HepG2 (cell line): Measurements from ENCODE around the gene MYO5B. TPM values are rescaled to one million over a fixed set of nuclear protein-coding genes. Genes with fewer than 3 reads are reported as not detected.
"Not testable (repeated sequence)": the region's sequence is repeated elsewhere in the genome, so short reads cannot be mapped to it uniquely, and the experiment has no call there.

Experiments
- ATAC-seq: fragments of 200-7000 bp; cut with Tn5 transposase; 3 replicates; pipeline ENCODE4 v1.9.1; 2020; ENCODE audit warnings: mild to moderate bottlenecking, moderate library complexity
- BruUV-seq: library from RNA; stranded (reverse); fragments of 400-500 nt; replicated peaks from 2 replicates; lab custom pipeline; 2021; lab: Mats Ljungman, UMichigan
- CTCF ChIA-PET: fragments of 300-600 bp; formaldehyde crosslinking; extraction: SDS; loops from one replicate; lab custom pipeline; 2021; ENCODE audit warnings: low total read pairs, inconsistent platforms, low intra/inter-chr PET ratio; lab: Yijun Ruan, JAX
- POLR2A ChIA-PET: fragments of 350-600 bp; sonication (Branson Sonifier 250); formaldehyde crosslinking; loops from one replicate; lab custom pipeline; 2020; ENCODE audit warnings: antibody characterized with exemption, inconsistent platforms; lab: Yijun Ruan, JAX
- DNase-seq: peaks from one replicate; pipeline ENCODE4 v3.0.0-alpha.2; 2015; ENCODE audit warnings: low spot score
- FAIRE-seq: peaks from 3 replicates; lab custom pipeline; 2011; peaks lifted over from hg19 to GRCh38; lab: Jason Lieb, UNC
- H2AFZ ChIP-seq: one replicate; pipeline ENCODE4 v1.6.1; 2011; ENCODE audit warnings: low read length, inconsistent platforms
- H3K27ac ChIP-seq: fragments of 300-600 bp; 3 replicates; pipeline ENCODE4 v1.8.0; 2011; ENCODE audit warnings: mixed run types, mild to moderate bottlenecking, mixed read lengths, low read length, inconsistent platforms; ENCODE audit not compliant: insufficient read depth; ENCODE audit errors: extremely low read length
- H3K27me3 ChIP-seq, 2 experiments: fragments of 200-600 bp in 1 of 2; 2 replicates in 1 of 2; 3 replicates in 1 of 2; pipeline versions ENCODE4 v1.6.0 to v1.8.0; 2011; ENCODE audit warnings: low read length in 2 of 2, mild to moderate bottlenecking in 2 of 2, moderate library complexity in 2 of 2, inconsistent platforms in 1 of 2; ENCODE audit not compliant: insufficient read depth in 2 of 2, control insufficient read depth in 1 of 2
- H3K36me3 ChIP-seq, 2 experiments: fragments of 200-600 bp in 1 of 2; replicated peaks in 1 of 2; 2 replicates in 1 of 2; 3 replicates in 1 of 2; pipeline versions ENCODE4 v1.5.1 to v1.8.0; 2011; ENCODE audit warnings: low read length in 2 of 2, inconsistent platforms in 1 of 2; ENCODE audit not compliant: insufficient read depth in 2 of 2, control insufficient read depth in 1 of 2
- H3K4me1 ChIP-seq: 2 replicates; pipeline ENCODE4 v1.5.1; 2012; ENCODE audit warnings: low read length, inconsistent platforms; ENCODE audit not compliant: insufficient read depth
- H3K4me2 ChIP-seq: 2 replicates; pipeline ENCODE4 v1.6.0; 2011; ENCODE audit warnings: low read depth, low read length, inconsistent platforms
- H3K4me3 ChIP-seq, 3 experiments: fragments of 200-600 bp in 1 of 3; sonication (generic), shearing (Covaris generic) in 1 of 3; replicated peaks in 1 of 3; 2 replicates each; pipeline ENCODE4 v1.5.1; 2011 to 2016; ENCODE audit warnings: low read length in 3 of 3, inconsistent platforms in 2 of 3, low read depth in 2 of 3, mild to moderate bottlenecking in 2 of 3, control low read depth in 1 of 3, mixed read lengths in 1 of 3; ENCODE audit not compliant: insufficient read depth in 1 of 3
- H3K79me2 ChIP-seq: one replicate; pipeline ENCODE4 v1.6.1; 2011; ENCODE audit warnings: low read length, inconsistent platforms; ENCODE audit not compliant: insufficient read depth
- H3K9ac ChIP-seq: 2 replicates; pipeline ENCODE4 v1.6.0; 2011; ENCODE audit warnings: mild to moderate bottlenecking, low read depth, low read length, inconsistent platforms; ENCODE audit not compliant: insufficient read depth
- H3K9me3 ChIP-seq: 2 replicates; pipeline ENCODE4 v1.5.1; 2012; ENCODE audit warnings: mild to moderate bottlenecking, low read length
- H4K20me1 ChIP-seq: 2 replicates; pipeline ENCODE4 v1.6.0; 2011; ENCODE audit warnings: inconsistent platforms, mild to moderate bottlenecking, low read length, moderate library complexity; ENCODE audit not compliant: insufficient read depth
- RBM39 ChIP-seq: fragments of 200-400 bp; formaldehyde crosslinking; IDR thresholded peaks from one replicate; pipeline ENCODE4 v1.6.1; 2018; ENCODE audit warnings: antibody characterized with exemption, mild to moderate bottlenecking, low read depth, low read length; ENCODE audit not compliant: poor library complexity, severe bottlenecking
- SP140L ChIP-seq: sonication (generic); formaldehyde crosslinking; IDR thresholded peaks from 2 replicates; pipeline ENCODE4 v1.4.0; 2020; ENCODE audit warnings: missing genetic modification reagents, borderline replicate concordance
- ZBTB20 ChIP-seq: sonication (generic); formaldehyde crosslinking; IDR thresholded peaks from 2 replicates; pipeline ENCODE4 v1.8.1; 2023; ENCODE audit warnings: missing genetic modification reagents, low read depth, mild to moderate bottlenecking, borderline replicate concordance
- whole genome bisulfite sequencing: methylation state at CpG from one replicate; pipeline ENCODE4 v1.1.6; 2017; ENCODE audit warnings: low lambda C conversion rate; 5-methylcytosine and 5-hydroxymethylcytosine counted together
- in situ Hi-C: cut with HindIII; loops from 2 replicates; pipeline ENCODE4 v1.10.0; 2017; ENCODE audit warnings: low pct_unique_long_range_greater_than_20kb; ENCODE audit not compliant: extremely low pct_ligation_motif_present
- intact Hi-C: fragments of 100-400 bp; cut with micrococcal nuclease; formaldehyde crosslinking; loops from one replicate; pipeline ENCODE4 v1.10.0; 2022; ENCODE audit not compliant: unreplicated experiment
- polyA plus RNA-seq, 8 experiments: library from polyadenylated mRNA; depleted of rRNA in 3 of 8; stranded (reverse) in 7 of 8; unstranded in 1 of 8; fragments of >200 nt; fragmentation: Illumina TruSeq in 4 of 8; extraction: Trizol in 4 of 8; gene quantifications; 2 replicates each; pipeline versions ENCODE4 v1.2.1 to v1.2.3, GENCODE V29; 2011 to 2016; ENCODE audit warnings: low read depth in 4 of 8, missing spikeins in 1 of 8, mixed read lengths in 1 of 8; ENCODE audit not compliant: insufficient read depth in 1 of 8
- total RNA-seq, 5 experiments: library from RNA; depleted of rRNA; stranded (reverse); fragments of >200 nt; fragmentation: Illumina TruSeq; extraction: Trizol; gene quantifications; 2 replicates each; pipeline ENCODE4 v1.2.3, GENCODE V29; 2016; ENCODE audit warnings: low read depth in 1 of 5
- TF ChIP-seq, protein P1 (sequence below): sonication (generic); formaldehyde crosslinking; IDR thresholded peaks from 2 replicates; pipeline ENCODE4 v1.4.0; 2020; ENCODE audit warnings: mild to moderate bottlenecking, missing genetic modification reagents

Gene MYO5B
- total and polyA plus RNA-seq, 2 of the 13 experiments (the other 11 are each of a cell fraction or from before 2014, with no cell fraction given): 13.1 to 24.0 TPM

- TF ChIP-seq, protein P1, sequence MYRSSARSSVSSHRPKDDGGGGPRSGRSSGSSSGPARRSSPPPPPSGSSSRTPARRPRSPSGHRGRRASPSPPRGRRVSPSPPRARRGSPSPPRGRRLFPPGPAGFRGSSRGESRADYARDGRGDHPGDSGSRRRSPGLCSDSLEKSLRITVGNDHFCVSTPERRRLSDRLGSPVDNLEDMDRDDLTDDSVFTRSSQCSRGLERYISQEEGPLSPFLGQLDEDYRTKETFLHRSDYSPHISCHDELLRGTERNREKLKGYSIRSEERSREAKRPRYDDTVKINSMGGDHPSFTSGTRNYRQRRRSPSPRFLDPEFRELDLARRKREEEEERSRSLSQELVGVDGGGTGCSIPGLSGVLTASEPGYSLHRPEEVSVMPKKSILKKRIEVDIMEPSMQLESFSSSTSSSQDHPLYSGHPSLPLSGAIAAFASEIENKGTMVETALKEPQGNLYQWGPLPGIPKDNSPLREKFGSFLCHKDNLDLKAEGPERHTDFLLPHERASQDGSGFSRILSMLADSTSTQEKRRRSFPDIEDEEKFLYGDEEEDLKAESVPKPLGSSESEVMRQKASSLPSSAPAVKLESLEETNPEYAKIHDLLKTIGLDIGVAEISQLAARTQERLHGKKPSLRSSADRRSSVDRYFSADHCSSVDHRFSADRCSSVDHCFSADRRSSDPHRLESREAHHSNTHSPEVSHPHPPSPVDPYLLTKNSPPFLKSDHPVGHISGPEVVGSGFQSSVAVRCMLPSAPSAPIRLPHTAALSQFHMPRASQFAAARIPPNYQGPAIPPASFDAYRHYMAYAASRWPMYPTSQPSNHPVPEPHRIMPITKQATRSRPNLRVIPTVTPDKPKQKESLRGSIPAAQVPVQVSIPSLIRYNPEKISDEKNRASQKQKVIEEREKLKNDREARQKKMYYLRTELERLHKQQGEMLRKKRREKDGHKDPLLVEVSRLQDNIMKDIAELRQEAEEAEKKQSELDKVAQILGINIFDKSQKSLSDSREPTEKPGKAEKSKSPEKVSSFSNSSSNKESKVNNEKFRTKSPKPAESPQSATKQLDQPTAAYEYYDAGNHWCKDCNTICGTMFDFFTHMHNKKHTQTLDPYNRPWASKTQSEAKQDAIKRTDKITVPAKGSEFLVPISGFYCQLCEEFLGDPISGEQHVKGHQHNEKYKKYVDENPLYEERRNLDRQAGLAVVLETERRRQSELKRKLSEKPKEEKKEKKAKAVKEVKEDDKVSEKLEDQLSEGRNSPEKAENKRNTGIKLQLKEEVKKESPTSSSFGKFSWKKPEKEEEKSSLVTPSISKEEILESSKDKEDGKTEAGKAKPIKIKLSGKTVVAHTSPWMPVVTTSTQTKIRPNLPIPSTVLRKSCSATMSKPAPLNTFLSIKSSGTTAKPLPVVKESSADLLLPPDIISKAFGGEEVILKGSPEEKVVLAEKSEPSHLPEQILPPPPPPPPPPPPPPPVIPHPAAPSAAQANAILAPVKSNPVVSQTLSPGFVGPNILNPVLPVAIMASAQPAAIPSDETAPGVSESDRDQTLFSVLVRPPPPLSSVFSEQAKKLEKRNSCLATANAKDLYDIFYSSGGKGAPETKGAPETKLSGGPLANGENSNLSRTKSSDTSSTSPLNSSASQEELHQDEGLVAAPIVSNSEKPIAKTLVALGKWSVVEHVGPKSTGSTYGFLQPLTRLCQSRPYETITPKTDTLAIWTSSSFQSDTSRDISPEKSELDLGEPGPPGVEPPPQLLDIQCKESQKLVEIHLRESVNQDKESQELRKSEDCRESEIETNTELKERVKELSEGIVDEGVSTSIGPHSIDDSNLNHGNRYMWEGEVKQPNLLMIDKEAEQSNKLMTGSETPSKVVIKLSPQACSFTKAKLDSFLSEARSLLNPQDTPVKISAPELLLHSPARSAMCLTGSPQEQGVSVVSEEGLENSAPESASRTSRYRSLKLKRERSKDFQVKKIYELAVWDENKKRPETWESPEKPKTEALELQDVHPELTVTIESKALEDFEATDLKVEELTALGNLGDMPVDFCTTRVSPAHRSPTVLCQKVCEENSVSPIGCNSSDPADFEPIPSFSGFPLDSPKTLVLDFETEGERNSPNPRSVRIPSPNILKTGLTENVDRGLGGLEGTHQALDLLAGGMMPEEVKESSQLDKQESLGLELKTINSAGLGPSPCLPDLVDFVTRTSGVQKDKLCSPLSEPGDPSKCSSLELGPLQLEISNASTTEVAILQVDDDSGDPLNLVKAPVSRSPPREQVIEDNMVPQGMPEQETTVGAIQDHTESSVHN (CRISPR knock-in tag): no peak
- TF ChIP-seq RBM39 (no peak), SP140L (no peak), ZBTB20 (no peak)
Observed at GRCh38 chr18:49794743-49795142, 400.2 kb downstream of the MYO5B start (continued).

- H2AFZ ChIP-seq, H3K27me3 ChIP-seq, BruUV-seq, H3K79me2 ChIP-seq, in situ Hi-C loops, CTCF ChIA-PET, H3K9ac ChIP-seq, H3K27ac ChIP-seq, FAIRE-seq, H3K4me2 ChIP-seq, H4K20me1 ChIP-seq, DNase-seq, H3K4me3 ChIP-seq, H3K4me1 ChIP-seq, ATAC-seq, H3K9me3 ChIP-seq: not testable (repeated sequence)
- POLR2A ChIA-PET: interaction anchor here (1.3 kb wide), 1 partner anchor 24 kb away, joined by 5 read pairs; no protein-coding TSS in a partner anchor
- intact Hi-C loops: loop anchor here (5.0 kb wide), 1 partner anchor 68 kb away; no protein-coding TSS in a partner anchor
- H3K36me3 ChIP-seq: peaks cover 13 to 69% of the 10 kb centered on the region in 2 experiments
- WGBS: 98% methylated on average over 8 of the region's 8 CpGs
Observed at GRCh38 chr18:49789560-49790134, 405.3 kb downstream of the MYO5B start.
